Measurements from ENCODE around the gene SLC25A11. TPM values are rescaled to one million over a fixed set of nuclear protein-coding genes. Genes with fewer than 3 reads are reported as not detected.
A peak's percentile ranks its signal among the peaks of the same experiment; 100 is the strongest.

Gene SLC25A11
- total RNA-seq, 1 donor from 2014 or later: 60.2 TPM

GRCh38 chr17:4899341-4900230 is 40.3 kb downstream of the SLC25A11 start, which contains the start of gene C17orf107:
TSS of gene C17orf107 (plus strand) at chr17:4899536. CDS start at chr17:4899763, 227 bp downstream.
- Mint-ChIP-seq H3K36me3 (peaks cover 7% of the 10 kb centered on the region), H3K27me3 (peaks cover 6% of the 10 kb centered on the region), H3K4me3 (peak within 1 kb of the TSS; percentile 86), H3K4me1 (ENCODE audit: unreplicated experiment) (peaks cover 7% of the 10 kb centered on the region), H3K27ac (peak within 1 kb of the TSS; percentile 82), H3K9me3 (no peaks in the 10 kb centered on the region)
- no peak for DNase-seq (ENCODE audit: extremely low spot score, unreplicated experiment)
- no peak for TF ChIP-seq CTCF (conservative IDR thresholded peaks at IDR 0.05)

GRCh38 chr17:4898927-4899326 is 40.9 kb downstream of the SLC25A11 start:
- H3K4me1 Mint-ChIP-seq (ENCODE audit: unreplicated experiment): peaks cover 6% of the 10 kb centered on the region
- peak overlapping the region; percentile 75 for H3K27ac Mint-ChIP-seq
- H3K9me3 Mint-ChIP-seq: no peaks in the 10 kb centered on the region
- DNase-seq (ENCODE audit: extremely low spot score, unreplicated experiment): no peak
- H3K27me3 Mint-ChIP-seq: peaks cover 5% of the 10 kb centered on the region
- peaks cover 7% of the 10 kb centered on the region for H3K36me3 Mint-ChIP-seq
- no peak for TF ChIP-seq CTCF (conservative IDR thresholded peaks at IDR 0.05)
- H3K4me3 Mint-ChIP-seq: peak overlapping the region; percentile 71

DNA sequence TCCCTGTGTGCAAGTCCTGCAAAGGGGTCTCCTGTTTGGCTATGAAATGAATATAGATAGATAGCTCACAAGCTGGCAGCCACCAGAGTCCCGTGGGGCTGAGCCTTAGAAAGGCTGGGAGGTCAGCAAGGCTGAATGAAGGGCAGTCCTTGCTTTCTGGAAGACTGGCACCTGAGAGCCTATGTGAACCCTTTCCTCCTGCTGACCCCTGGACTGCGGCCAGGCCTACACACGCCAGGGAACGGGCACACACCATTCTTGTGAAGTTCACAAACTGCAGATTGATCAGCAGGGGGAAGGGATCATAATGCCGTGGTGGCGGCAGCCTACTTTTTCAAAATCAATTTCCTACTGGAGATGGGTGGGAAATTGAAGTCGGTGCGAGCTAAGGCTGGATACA is 41.5 kb downstream of the SLC25A11 start:
- Mint-ChIP-seq H3K27me3 (peaks cover 1% of the 10 kb centered on the region), H3K27ac (peak overlapping the region; percentile 75), H3K36me3 (peaks cover 4% of the 10 kb centered on the region), H3K4me1 (ENCODE audit: unreplicated experiment) (peaks cover 2% of the 10 kb centered on the region), H3K4me3 (peak overlapping the region; percentile 71), H3K9me3 (no peaks in the 10 kb centered on the region)
- no peak for TF ChIP-seq CTCF (conservative IDR thresholded peaks at IDR 0.05)
- DNase-seq (ENCODE audit: extremely low spot score, unreplicated experiment): no peak

DNA sequence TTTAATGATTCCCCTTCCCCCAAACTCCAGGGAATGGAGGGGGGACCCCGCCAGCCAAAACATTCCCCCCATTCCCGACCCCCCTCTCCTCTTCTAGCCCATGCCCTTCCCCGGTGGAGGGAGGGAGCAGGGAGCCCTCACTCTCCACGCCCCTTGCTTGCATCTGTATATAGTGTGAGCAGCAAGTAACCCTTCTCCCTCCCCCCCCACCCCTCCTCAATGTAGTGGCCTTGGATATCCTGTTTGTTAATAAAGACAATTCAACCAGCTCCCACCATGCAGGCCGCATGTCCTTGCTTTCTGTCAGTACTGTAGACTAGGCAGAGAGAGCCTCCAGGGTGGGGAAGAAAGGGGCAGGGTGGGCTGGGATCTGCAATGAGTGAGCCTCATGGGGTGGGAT is 42.1 kb downstream of the SLC25A11 start:
- TF ChIP-seq CTCF (conservative IDR thresholded peaks at IDR 0.05): no peak
- no peak overlapping the region for H3K4me3 Mint-ChIP-seq
- H3K27me3 Mint-ChIP-seq: no peaks in the 10 kb centered on the region
- no peaks in the 10 kb centered on the region for H3K4me1 Mint-ChIP-seq (ENCODE audit: unreplicated experiment)
- peaks cover 3% of the 10 kb centered on the region for H3K36me3 Mint-ChIP-seq
- no peaks in the 10 kb centered on the region for H3K9me3 Mint-ChIP-seq
- H3K27ac Mint-ChIP-seq: peak overlapping the region; percentile 75
- DNase-seq (ENCODE audit: extremely low spot score, unreplicated experiment): no peak

GRCh38 chr17:4897198-4897687 is 42.6 kb downstream of the SLC25A11 start:
- Mint-ChIP-seq H3K4me1 (ENCODE audit: unreplicated experiment) (no peaks in the 10 kb centered on the region), H3K27me3 (no peaks in the 10 kb centered on the region), H3K27ac (no peak overlapping the region), H3K36me3 (no peaks in the 10 kb centered on the region), H3K9me3 (no peaks in the 10 kb centered on the region), H3K4me3 (no peak overlapping the region)
- DNase-seq (ENCODE audit: extremely low spot score, unreplicated experiment): no peak
- TF ChIP-seq CTCF (conservative IDR thresholded peaks at IDR 0.05): no peak

Data from type B pancreatic cell (in vitro differentiated cells).